K562 (cell line): ENCODE results near the gene ROR2. TPM values are rescaled to one million over a fixed set of nuclear protein-coding genes. Genes with fewer than 3 reads are reported as not detected.

Experiments
- ATAC-seq: fragments of 200-7000 bp; cut with Tn5 transposase; 3 replicates; pipeline ENCODE4 v1.9.1; 2020; ENCODE audit warnings: moderate library complexity
- BruUV-seq: library from RNA; stranded (reverse); fragments of 400-500 nt; replicated peaks from 2 replicates; lab custom pipeline; 2021; lab: Mats Ljungman, UMichigan
- CTCF ChIA-PET: fragments of 300-600 bp; formaldehyde crosslinking; extraction: SDS; loops from one replicate; lab custom pipeline; 2021; ENCODE audit warnings: low intra/inter-chr PET ratio; lab: Yijun Ruan, JAX
- POLR2A ChIA-PET: fragments of 300-600, 350-650 bp; sonication (Branson Sonifier 250); formaldehyde crosslinking; extraction: SDS; loops from one replicate; lab custom pipeline; 2021; ENCODE audit warnings: antibody characterized with exemption, inconsistent platforms; lab: Yijun Ruan, JAX
- DNase-seq, 4 experiments: peaks; one replicate each; pipeline versions ENCODE4 v3.0.0 to v3.0.0-alpha.2; 2011 to 2018; ENCODE audit warnings: low spot score in 3 of 4, mixed read lengths in 3 of 4; ENCODE audit errors: extremely low read depth in 1 of 4
- FAIRE-seq: peaks from 2 replicates; lab custom pipeline; 2011; peaks lifted over from hg19 to GRCh38; lab: Jason Lieb, UNC
- H2AFZ ChIP-seq: 2 replicates; pipeline ENCODE4 v1.6.0; 2011; ENCODE audit warnings: low read depth, low read length, control low read depth, inconsistent platforms
- H3K27ac ChIP-seq: fragments of 200-600 bp; 3 replicates; pipeline ENCODE4 v1.8.0; 2011; ENCODE audit warnings: low read depth, mild to moderate bottlenecking, control low read depth, inconsistent platforms, low read length, moderate library complexity, mixed read lengths; ENCODE audit errors: extremely low read depth
- H3K27me3 ChIP-seq, 2 experiments: fragments of 300-600 bp in 1 of 2; 2 replicates in 1 of 2; 3 replicates in 1 of 2; pipeline versions ENCODE4 v1.6.0 to v1.8.0; 2011; ENCODE audit warnings: inconsistent platforms in 2 of 2, low read length in 2 of 2, mild to moderate bottlenecking in 1 of 2, mixed read lengths in 1 of 2, moderate library complexity in 1 of 2; ENCODE audit not compliant: control insufficient read depth in 2 of 2, insufficient read depth in 2 of 2
- H3K36me3 ChIP-seq: fragments of 300-600 bp; 3 replicates; pipeline ENCODE4 v1.8.0; 2011; ENCODE audit warnings: mild to moderate bottlenecking, low read length, inconsistent platforms; ENCODE audit not compliant: control insufficient read depth, insufficient read depth
- H3K4me1 ChIP-seq, 2 experiments: fragments of 200-600 bp in 1 of 2; replicated peaks in 1 of 2; 2 replicates in 1 of 2; 3 replicates in 1 of 2; pipeline versions ENCODE4 v1.5.1 to v1.8.0; 2011; ENCODE audit warnings: inconsistent platforms in 2 of 2, low read length in 2 of 2, mild to moderate bottlenecking in 1 of 2, mixed read lengths in 1 of 2, moderate library complexity in 1 of 2; ENCODE audit not compliant: control insufficient read depth in 2 of 2, insufficient read depth in 2 of 2
- H3K4me2 ChIP-seq: 2 replicates; pipeline ENCODE4 v1.6.1; 2011; ENCODE audit warnings: low read length, control low read depth, inconsistent platforms, mixed read lengths; ENCODE audit not compliant: insufficient read depth
- H3K4me3 ChIP-seq: fragments of 200-600 bp; sonication (generic), shearing (Covaris generic); 2 replicates; pipeline ENCODE4 v1.5.1; 2016; ENCODE audit warnings: control low read depth, inconsistent platforms
- H3K79me2 ChIP-seq: fragments of 200-600 bp; 3 replicates; pipeline ENCODE4 v1.8.0; 2011; ENCODE audit warnings: low read length, inconsistent platforms; ENCODE audit not compliant: control insufficient read depth, insufficient read depth
- H3K9ac ChIP-seq, 2 experiments: 2 replicates each; pipeline versions ENCODE4 v1.6.0 to v1.6.1; 2011; ENCODE audit warnings: low read depth in 2 of 2, low read length in 2 of 2, control low read depth in 1 of 2, inconsistent platforms in 1 of 2, mild to moderate bottlenecking in 1 of 2, mixed read lengths in 1 of 2; ENCODE audit not compliant: insufficient read depth in 1 of 2
- H3K9me1 ChIP-seq: one replicate; pipeline ENCODE4 v1.6.0; 2011; ENCODE audit warnings: inconsistent platforms, mild to moderate bottlenecking, low read length, moderate library complexity; ENCODE audit not compliant: control insufficient read depth, insufficient read depth
- H3K9me3 ChIP-seq: replicated peaks from 2 replicates; pipeline ENCODE4 v1.5.1; 2011; ENCODE audit warnings: low read depth, low read length, inconsistent platforms; ENCODE audit not compliant: control insufficient read depth, insufficient read depth
- H4K20me1 ChIP-seq: replicated peaks from 2 replicates; pipeline ENCODE4 v1.6.1; 2011; ENCODE audit warnings: low read length, inconsistent platforms, mixed read lengths; ENCODE audit not compliant: control insufficient read depth, insufficient read depth
- GABPB2 ChIP-seq: fragments of 250-450 bp; sonication (Bioruptor Pico); conservative IDR thresholded peaks from 2 replicates; pipeline ENCODE4 v1.5.1; 2021; ENCODE audit warnings: mild to moderate bottlenecking
- HLTF ChIP-seq: fragments of 450-650 bp; IDR thresholded peaks from 2 replicates; pipeline ENCODE4 v1.6.1; 2016
- HNRNPL ChIP-seq: fragments of 200-400 bp; formaldehyde crosslinking; IDR thresholded peaks from 2 replicates; pipeline ENCODE4 v1.6.1; 2017; ENCODE audit warnings: low read depth, mild to moderate bottlenecking, low read length
- JUN ChIP-seq, 2 experiments: sonication (generic) in 1 of 2; formaldehyde crosslinking in 1 of 2; IDR thresholded peaks; 2 replicates each; pipeline versions ENCODE4 v1.6.1 to v1.8.0; 2012 to 2022; ENCODE audit warnings: borderline replicate concordance in 2 of 2, mild to moderate bottlenecking in 2 of 2, improper control_type of control experiment in 1 of 2, low read depth in 1 of 2, low read length in 1 of 2, missing genetic modification reagents in 1 of 2
- MECOM ChIP-seq: fragments of 250-450 bp; sonication (Bioruptor Pico); IDR thresholded peaks from 2 replicates; pipeline ENCODE4 v1.8.0; 2022; ENCODE audit warnings: inconsistent platforms
- MTF1 ChIP-seq: fragments of 250-450 bp; sonication (Bioruptor Pico); IDR thresholded peaks from 2 replicates; pipeline ENCODE4 v1.9.0; 2021; ENCODE audit warnings: moderate library complexity, mild to moderate bottlenecking, inconsistent platforms, borderline replicate concordance
- NCOR1 ChIP-seq: fragments of 450-650 bp; IDR thresholded peaks from 2 replicates; pipeline ENCODE4 v1.6.1; 2016; ENCODE audit warnings: mild to moderate bottlenecking, moderate library complexity
- PTRF ChIP-seq: fragments of 450-650 bp; IDR thresholded peaks from 2 replicates; pipeline ENCODE4 v1.6.1; 2016; ENCODE audit warnings: mild to moderate bottlenecking, missing genetic modification characterization, missing compliant biosample characterization
- WGBS: fragments of 100-300 bp; shearing (Covaris generic); methylation state at CpG from one replicate; pipeline ENCODE4 v1.1.6; 2016; ENCODE audit warnings: low coverage, mixed read lengths; ENCODE audit not compliant: insufficient coverage; ENCODE audit errors: missing lambda C conversion rate; 5-methylcytosine and 5-hydroxymethylcytosine counted together
- in situ Hi-C: fragments of 300-500 bp; cut with MboI; formaldehyde crosslinking; loops from 4 replicates; pipeline ENCODE4 v1.15.0; 2018; ENCODE audit warnings: inconsistent platforms, mixed read lengths
- intact Hi-C: fragments of 100-400 bp; cut with micrococcal nuclease; formaldehyde crosslinking; loops from 2 replicates; pipeline ENCODE4 v1.14.2; 2022
- polyA plus RNA-seq, 8 experiments: library from polyadenylated mRNA; depleted of rRNA in 4 of 8; stranded (reverse) in 5 of 8; unstranded in 3 of 8; fragments of >200 nt; fragmentation: Nextera tagmentation in 2 of 8; fragmentation: Illumina TruSeq in 1 of 8; extraction: Ambion mirVana in 2 of 8; extraction: Trizol in 1 of 8; gene quantifications; 2 replicates each; pipeline versions ENCODE4 v1.2.1 to v1.2.3, GENCODE V29; 2011 to 2014; ENCODE audit warnings: inconsistent platforms in 1 of 8, missing spikeins in 1 of 8
- total RNA-seq, 7 experiments: library from RNA; depleted of rRNA in 6 of 7; stranded (reverse); fragments of >200 nt in 6 of 7; fragmentation: Illumina TruSeq in 2 of 7; extraction: Trizol in 2 of 7; gene quantifications; 2 replicates each; pipeline versions ENCODE4 v1.2.1 to v1.2.3, GENCODE V29; 2011 to 2021; ENCODE audit warnings: low replicate concordance in 1 of 7
- TF ChIP-seq, protein P1 (sequence below): fragments of 200-600 bp; sonication (generic); IDR thresholded peaks from one replicate; pipeline ENCODE4 v1.6.1; 2012; ENCODE audit warnings: mild to moderate bottlenecking, low read depth, low read length, inconsistent platforms

Gene ROR2
- total and polyA plus RNA-seq, 9 of the 15 experiments (the other 6 are each of a cell fraction or from before 2014, with no cell fraction given), result 5.6 to 33.8 (median 15.3) TPM

DNA sequence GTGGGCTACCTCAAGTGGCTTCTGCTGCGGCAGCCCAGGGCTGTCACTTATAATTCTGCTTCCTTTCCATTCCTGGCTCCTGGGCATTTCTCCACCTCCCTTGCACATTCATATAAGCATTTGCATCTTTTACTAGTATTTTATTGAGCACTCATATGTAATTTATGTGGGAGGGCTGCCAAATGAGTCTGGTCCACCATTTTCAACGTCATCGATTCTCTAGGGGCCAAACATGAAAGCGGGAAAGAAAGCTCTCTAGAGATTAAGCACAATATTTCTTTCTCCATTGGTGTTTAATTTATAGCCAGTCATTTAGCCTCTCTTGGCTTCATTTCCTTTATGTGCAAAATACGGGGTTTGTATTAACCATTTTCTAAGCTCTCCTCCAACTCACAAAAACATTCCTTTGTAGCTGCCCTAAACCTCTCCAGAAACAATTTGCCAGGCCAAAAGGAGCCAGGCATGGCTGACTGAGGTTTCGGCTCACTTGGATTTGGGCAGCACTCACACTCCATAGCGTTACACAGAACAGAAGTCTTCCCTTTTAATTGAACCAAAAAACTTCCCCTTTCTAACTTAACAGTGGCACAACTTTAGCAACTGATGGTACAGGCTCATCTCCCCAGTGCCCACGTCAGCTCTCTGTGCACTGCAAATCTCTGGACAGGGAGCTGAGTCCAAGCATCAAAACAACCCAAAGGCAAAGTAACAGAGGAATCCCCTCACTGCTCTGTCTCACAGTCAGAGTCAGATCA is 183.5 kb downstream of the ROR2 start (continued):
- TF ChIP-seq NCOR1 (no peak), PTRF (no peak)

DNA sequence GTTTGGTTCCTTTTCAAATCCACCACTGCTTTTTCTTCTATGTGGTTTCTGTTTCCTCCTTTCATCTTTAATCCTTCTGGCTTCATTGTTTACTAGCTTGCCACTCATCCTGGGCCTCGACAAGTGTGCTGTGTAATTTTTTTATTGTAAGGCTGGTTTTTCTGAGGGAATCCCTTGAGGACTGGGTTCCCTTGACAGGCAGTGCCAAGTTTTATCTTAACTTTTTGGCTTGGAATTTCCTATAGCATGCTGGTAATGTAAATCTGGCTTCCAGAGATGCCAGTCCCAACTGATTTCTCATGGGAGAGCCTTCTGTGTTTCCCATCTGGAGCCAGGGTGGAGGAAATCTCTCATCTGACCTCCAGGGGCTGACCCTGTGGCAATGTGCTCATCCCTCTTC is 184.7 kb downstream of the ROR2 start:
- intact Hi-C loops, result no loop called here
- Histone ChIP-seq H3K9me1 (no peaks in the 10 kb centered on the region), H3K9ac (no peak overlapping the region), H2AFZ (no peak overlapping the region), H3K4me1 (no peaks in the 10 kb centered on the region), H3K36me3 (peaks cover 8% of the 10 kb centered on the region; the same call in 2 of the 3 replicates), H3K4me2 (no peak overlapping the region), H3K79me2 (no peaks in the 10 kb centered on the region; the same call in 1 of the 3 replicates), H3K27me3 (no peaks in the 10 kb centered on the region), H3K9me3 (no peaks in the 10 kb centered on the region; the same call in 1 of the 2 replicates), H3K4me3 (no peak overlapping the region), H3K27ac (no peak overlapping the region), H4K20me1 (no peaks in the 10 kb centered on the region)
- DNase-seq (no peak), ATAC-seq (no peak), FAIRE-seq (no peak)
- 88% methylated on average over 1 of the region's 1 CpG for WGBS
- ChIA-PET CTCF (no interaction called here), POLR2A (no interaction called here)
- no TSS peak for BruUV-seq
- in situ Hi-C loops, result loop anchor here (10.0 kb wide), 1 partner anchor 190 kb away; the partner anchor contains the start of gene ROR2
- TF ChIP-seq HNRNPL, result no peak
- TF ChIP-seq, protein P1, sequence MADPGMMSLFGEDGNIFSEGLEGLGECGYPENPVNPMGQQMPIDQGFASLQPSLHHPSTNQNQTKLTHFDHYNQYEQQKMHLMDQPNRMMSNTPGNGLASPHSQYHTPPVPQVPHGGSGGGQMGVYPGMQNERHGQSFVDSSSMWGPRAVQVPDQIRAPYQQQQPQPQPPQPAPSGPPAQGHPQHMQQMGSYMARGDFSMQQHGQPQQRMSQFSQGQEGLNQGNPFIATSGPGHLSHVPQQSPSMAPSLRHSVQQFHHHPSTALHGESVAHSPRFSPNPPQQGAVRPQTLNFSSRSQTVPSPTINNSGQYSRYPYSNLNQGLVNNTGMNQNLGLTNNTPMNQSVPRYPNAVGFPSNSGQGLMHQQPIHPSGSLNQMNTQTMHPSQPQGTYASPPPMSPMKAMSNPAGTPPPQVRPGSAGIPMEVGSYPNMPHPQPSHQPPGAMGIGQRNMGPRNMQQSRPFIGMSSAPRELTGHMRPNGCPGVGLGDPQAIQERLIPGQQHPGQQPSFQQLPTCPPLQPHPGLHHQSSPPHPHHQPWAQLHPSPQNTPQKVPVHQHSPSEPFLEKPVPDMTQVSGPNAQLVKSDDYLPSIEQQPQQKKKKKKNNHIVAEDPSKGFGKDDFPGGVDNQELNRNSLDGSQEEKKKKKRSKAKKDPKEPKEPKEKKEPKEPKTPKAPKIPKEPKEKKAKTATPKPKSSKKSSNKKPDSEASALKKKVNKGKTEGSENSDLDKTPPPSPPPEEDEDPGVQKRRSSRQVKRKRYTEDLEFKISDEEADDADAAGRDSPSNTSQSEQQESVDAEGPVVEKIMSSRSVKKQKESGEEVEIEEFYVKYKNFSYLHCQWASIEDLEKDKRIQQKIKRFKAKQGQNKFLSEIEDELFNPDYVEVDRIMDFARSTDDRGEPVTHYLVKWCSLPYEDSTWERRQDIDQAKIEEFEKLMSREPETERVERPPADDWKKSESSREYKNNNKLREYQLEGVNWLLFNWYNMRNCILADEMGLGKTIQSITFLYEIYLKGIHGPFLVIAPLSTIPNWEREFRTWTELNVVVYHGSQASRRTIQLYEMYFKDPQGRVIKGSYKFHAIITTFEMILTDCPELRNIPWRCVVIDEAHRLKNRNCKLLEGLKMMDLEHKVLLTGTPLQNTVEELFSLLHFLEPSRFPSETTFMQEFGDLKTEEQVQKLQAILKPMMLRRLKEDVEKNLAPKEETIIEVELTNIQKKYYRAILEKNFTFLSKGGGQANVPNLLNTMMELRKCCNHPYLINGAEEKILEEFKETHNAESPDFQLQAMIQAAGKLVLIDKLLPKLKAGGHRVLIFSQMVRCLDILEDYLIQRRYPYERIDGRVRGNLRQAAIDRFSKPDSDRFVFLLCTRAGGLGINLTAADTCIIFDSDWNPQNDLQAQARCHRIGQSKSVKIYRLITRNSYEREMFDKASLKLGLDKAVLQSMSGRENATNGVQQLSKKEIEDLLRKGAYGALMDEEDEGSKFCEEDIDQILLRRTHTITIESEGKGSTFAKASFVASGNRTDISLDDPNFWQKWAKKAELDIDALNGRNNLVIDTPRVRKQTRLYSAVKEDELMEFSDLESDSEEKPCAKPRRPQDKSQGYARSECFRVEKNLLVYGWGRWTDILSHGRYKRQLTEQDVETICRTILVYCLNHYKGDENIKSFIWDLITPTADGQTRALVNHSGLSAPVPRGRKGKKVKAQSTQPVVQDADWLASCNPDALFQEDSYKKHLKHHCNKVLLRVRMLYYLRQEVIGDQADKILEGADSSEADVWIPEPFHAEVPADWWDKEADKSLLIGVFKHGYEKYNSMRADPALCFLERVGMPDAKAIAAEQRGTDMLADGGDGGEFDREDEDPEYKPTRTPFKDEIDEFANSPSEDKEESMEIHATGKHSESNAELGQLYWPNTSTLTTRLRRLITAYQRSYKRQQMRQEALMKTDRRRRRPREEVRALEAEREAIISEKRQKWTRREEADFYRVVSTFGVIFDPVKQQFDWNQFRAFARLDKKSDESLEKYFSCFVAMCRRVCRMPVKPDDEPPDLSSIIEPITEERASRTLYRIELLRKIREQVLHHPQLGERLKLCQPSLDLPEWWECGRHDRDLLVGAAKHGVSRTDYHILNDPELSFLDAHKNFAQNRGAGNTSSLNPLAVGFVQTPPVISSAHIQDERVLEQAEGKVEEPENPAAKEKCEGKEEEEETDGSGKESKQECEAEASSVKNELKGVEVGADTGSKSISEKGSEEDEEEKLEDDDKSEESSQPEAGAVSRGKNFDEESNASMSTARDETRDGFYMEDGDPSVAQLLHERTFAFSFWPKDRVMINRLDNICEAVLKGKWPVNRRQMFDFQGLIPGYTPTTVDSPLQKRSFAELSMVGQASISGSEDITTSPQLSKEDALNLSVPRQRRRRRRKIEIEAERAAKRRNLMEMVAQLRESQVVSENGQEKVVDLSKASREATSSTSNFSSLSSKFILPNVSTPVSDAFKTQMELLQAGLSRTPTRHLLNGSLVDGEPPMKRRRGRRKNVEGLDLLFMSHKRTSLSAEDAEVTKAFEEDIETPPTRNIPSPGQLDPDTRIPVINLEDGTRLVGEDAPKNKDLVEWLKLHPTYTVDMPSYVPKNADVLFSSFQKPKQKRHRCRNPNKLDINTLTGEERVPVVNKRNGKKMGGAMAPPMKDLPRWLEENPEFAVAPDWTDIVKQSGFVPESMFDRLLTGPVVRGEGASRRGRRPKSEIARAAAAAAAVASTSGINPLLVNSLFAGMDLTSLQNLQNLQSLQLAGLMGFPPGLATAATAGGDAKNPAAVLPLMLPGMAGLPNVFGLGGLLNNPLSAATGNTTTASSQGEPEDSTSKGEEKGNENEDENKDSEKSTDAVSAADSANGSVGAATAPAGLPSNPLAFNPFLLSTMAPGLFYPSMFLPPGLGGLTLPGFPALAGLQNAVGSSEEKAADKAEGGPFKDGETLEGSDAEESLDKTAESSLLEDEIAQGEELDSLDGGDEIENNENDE, result no peak
- no peak for TF ChIP-seq MTF1 (CRISPR knock-in tag)
- TF ChIP-seq HLTF, result no peak
- no peak for TF ChIP-seq JUN (IDR thresholded peaks at IDR 0.05; ENCODE audit: borderline replicate concordance, low read depth, low read length)
- no peak for TF ChIP-seq JUN (CRISPR knock-in tag; IDR thresholded peaks at IDR 0.05; ENCODE audit: borderline replicate concordance)
- TF ChIP-seq GABPB2, result no peak
- TF ChIP-seq MECOM (CRISPR knock-in tag), result no peak
